HCT116 (cell line): ENCODE results near the gene SLC7A7. TPM values are rescaled to one million over a fixed set of nuclear protein-coding genes. Genes with fewer than 3 reads are reported as not detected.

ENCODE experiments used
- ATAC-seq: fragments of 200-7000 bp; cut with Tn5 transposase; 2 replicates; pipeline ENCODE4 v1.9.1; 2020; ENCODE audit warnings: mild to moderate bottlenecking, moderate library complexity
- BruUV-seq: library from RNA; stranded (reverse); fragments of 400-500 nt; replicated peaks from 2 replicates; lab custom pipeline; 2021; lab: Mats Ljungman, UMichigan
- CTCF ChIA-PET: fragments of 300-600 bp; sonication (Branson Sonifier 250); formaldehyde crosslinking; loops from one replicate; lab custom pipeline; 2021; ENCODE audit warnings: antibody characterized with exemption; lab: Charles Lee
- POLR2A ChIA-PET: fragments of 300-600, 350-600 bp; sonication (Branson Sonifier 250); formaldehyde crosslinking; loops from one replicate; lab custom pipeline; 2021; ENCODE audit warnings: antibody characterized with exemption; lab: Charles Lee
- RAD21 ChIA-PET, 2 experiments: fragments of 300-600 bp; sonication (Branson Sonifier 250); formaldehyde crosslinking; loops; one replicate each; lab custom pipeline; 2023; ENCODE audit warnings: low total read pairs in 2 of 2; ENCODE audit not compliant: uncharacterized antibody in 2 of 2, unreplicated experiment in 2 of 2, low non-redundant PET in 1 of 2; lab: Charles Lee
- DNase-seq: peaks from one replicate; pipeline ENCODE4 v3.0.0-alpha.2; 2010; ENCODE audit warnings: low read depth, low spot score
- H2AFZ ChIP-seq: fragments of 200-600 bp; shearing (Covaris generic), sonication (generic); 2 replicates; pipeline ENCODE4 v1.6.1; 2017; ENCODE audit warnings: low read depth, mixed run types, mixed read lengths, antibody characterized with exemption, low read length; ENCODE audit not compliant: poor library complexity, severe bottlenecking
- H3K27ac ChIP-seq: 2 replicates; pipeline ENCODE4 v1.5.1; 2012; ENCODE audit warnings: low read depth, low read length
- H3K27me3 ChIP-seq: fragments of 200-600 bp; sonication (generic); 2 replicates; pipeline ENCODE4 v1.6.1; 2016; ENCODE audit warnings: mixed run types, low read length, mixed read lengths; ENCODE audit not compliant: insufficient read depth
- H3K36me3 ChIP-seq, 2 experiments: fragments of 200-500 bp in 1 of 2; fragments of 200-600 bp in 1 of 2; sonication (Bioruptor generic) in 1 of 2; sonication (generic) in 1 of 2; 2 replicates each; pipeline versions ENCODE4 v1.5.1 to v1.6.1; 2014 to 2016; ENCODE audit warnings: low read length in 2 of 2, inconsistent platforms in 1 of 2, mixed read lengths in 1 of 2, mixed run types in 1 of 2; ENCODE audit not compliant: insufficient read depth in 2 of 2, control insufficient read depth in 1 of 2
- H3K4me1 ChIP-seq, 2 experiments: fragments of 200-600 bp in 1 of 2; sonication (generic) in 1 of 2; 2 replicates each; pipeline versions ENCODE4 v1.5.1 to v1.6.1; 2012 to 2017; ENCODE audit warnings: low read length in 2 of 2, inconsistent platforms in 1 of 2, mild to moderate bottlenecking in 1 of 2, mixed read lengths in 1 of 2, mixed run types in 1 of 2, moderate library complexity in 1 of 2; ENCODE audit not compliant: insufficient read depth in 2 of 2, control insufficient read depth in 1 of 2
- H3K4me2 ChIP-seq: fragments of 200-600 bp; sonication (generic); 2 replicates; pipeline ENCODE4 v1.6.1; 2017; ENCODE audit warnings: mixed run types, low read length, mixed read lengths
- H3K4me3 ChIP-seq, 2 experiments: fragments of 200-600 bp in 1 of 2; sonication (generic) in 1 of 2; replicated peaks in 1 of 2; 2 replicates each; pipeline ENCODE4 v1.5.1; 2011 to 2016; ENCODE audit warnings: low read length in 2 of 2, control low read depth in 1 of 2, low read depth in 1 of 2, mild to moderate bottlenecking in 1 of 2, mixed read lengths in 1 of 2, mixed run types in 1 of 2
- H3K79me2 ChIP-seq: fragments of 200-600 bp; sonication (generic); 2 replicates; pipeline ENCODE4 v1.6.1; 2017; ENCODE audit warnings: mild to moderate bottlenecking, mixed run types, low read length, moderate library complexity, mixed read lengths; ENCODE audit not compliant: insufficient read depth
- H3K9ac ChIP-seq: fragments of 200-600 bp; sonication (generic); 2 replicates; pipeline ENCODE4 v1.6.1; 2016; ENCODE audit warnings: low read length, mixed read lengths
- H3K9me2 ChIP-seq: fragments of 200-600 bp; sonication (generic), shearing (Covaris generic); 2 replicates; pipeline ENCODE4 v1.6.1; 2017; ENCODE audit warnings: mixed run types, mild to moderate bottlenecking, moderate library complexity; ENCODE audit not compliant: insufficient read depth
- H3K9me3 ChIP-seq, 2 experiments: fragments of 200-500 bp in 1 of 2; fragments of 200-600 bp in 1 of 2; sonication (Bioruptor generic) in 1 of 2; sonication (generic) in 1 of 2; 2 replicates each; pipeline ENCODE4 v1.6.1; 2014 to 2017; ENCODE audit warnings: low read length in 2 of 2, mixed read lengths in 2 of 2, inconsistent platforms in 1 of 2, low read depth in 1 of 2, mild to moderate bottlenecking in 1 of 2, mixed run types in 1 of 2, moderate library complexity in 1 of 2; ENCODE audit not compliant: control insufficient read depth in 1 of 2, insufficient read depth in 1 of 2
- H4K20me1 ChIP-seq: fragments of 200-600 bp; sonication (generic), shearing (Covaris generic); 2 replicates; pipeline ENCODE4 v1.6.1; 2017; ENCODE audit warnings: mixed run types, mild to moderate bottlenecking, moderate library complexity; ENCODE audit not compliant: insufficient read depth
- ATF3 ChIP-seq: IDR thresholded peaks from 2 replicates; pipeline ENCODE4 v1.6.1; 2012
- FOSL1 ChIP-seq: IDR thresholded peaks from 2 replicates; pipeline ENCODE4 v1.6.1; 2012; ENCODE audit warnings: low read depth
- POLR2A ChIP-seq: IDR thresholded peaks from 2 replicates; pipeline ENCODE4 v1.7.0; 2011; ENCODE audit warnings: borderline replicate concordance; ENCODE audit not compliant: insufficient read depth, insufficient read length; ENCODE audit errors: extremely low read depth
- REST ChIP-seq: IDR thresholded peaks from 2 replicates; pipeline ENCODE4 v1.6.1; 2012; ENCODE audit warnings: low read depth
- SRF ChIP-seq: IDR thresholded peaks from 2 replicates; pipeline ENCODE4 v1.6.1; 2012; ENCODE audit warnings: low read depth
- ZBTB33 ChIP-seq: IDR thresholded peaks from 2 replicates; pipeline ENCODE4 v1.6.1; 2011; ENCODE audit warnings: mild to moderate bottlenecking, low read length, moderate library complexity; ENCODE audit not compliant: insufficient replicate concordance; ENCODE audit errors: extremely low read depth
- intact Hi-C: fragments of 100-400 bp; cut with micrococcal nuclease; formaldehyde crosslinking; loops from 2 replicates; pipeline ENCODE4 v1.10.0; 2022
- total RNA-seq: library from RNA; stranded (reverse); gene quantifications from one replicate; pipeline ENCODE4 v1.2.1, GENCODE V29; 2021; ENCODE audit not compliant: unreplicated experiment

Gene SLC7A7
- total RNA-seq, 1 experiment from 2014 or later: 0.27 TPM

GRCh38 chr14:22843123-22843925 lies 28.1 kb upstream of the SLC7A7 start:
- ChIA-PET POLR2A (no interaction called here), CTCF (interaction anchor here (1.0 kb wide), 1 partner anchor 9 kb away, joined by 3 read pairs; no protein-coding TSS in a partner anchor), RAD21 (no interaction called here)
- Histone ChIP-seq H4K20me1 (no peaks in the 10 kb centered on the region), H3K36me3 (no peaks in the 10 kb centered on the region), H2AFZ (no peak overlapping the region), H3K27ac (no peak overlapping the region), H3K4me1 (peaks cover 0 to 3% of the 10 kb centered on the region in 2 experiments; a peak in 1 of 4 replicates), H3K4me3 (no peak overlapping the region), H3K9me2 (no peaks in the 10 kb centered on the region), H3K4me2 (no peak overlapping the region), H3K9ac (no peak overlapping the region), H3K27me3 (no peaks in the 10 kb centered on the region), H3K9me3 (no peaks in the 10 kb centered on the region), H3K79me2 (no peaks in the 10 kb centered on the region)
- BruUV-seq: no TSS peak
- ATAC-seq (no peak), DNase-seq (no peak)
- intact Hi-C loops: no loop called here
- TF ChIP-seq POLR2A (no peak), SRF (no peak), REST (no peak), ZBTB33 (no peak), ATF3 (no peak), FOSL1 (no peak)
